GM21737 (cell line): ENCODE data around the gene FEZ2.

Experiments used
- ATAC-seq: cut with Tn5 transposase; IDR thresholded peaks from one replicate; pipeline ENCODE4 v1.9.1; 2021; ENCODE audit warnings: mild to moderate bottlenecking, moderate library complexity; ENCODE audit not compliant: unreplicated experiment

The FEZ2 gene

DNA sequence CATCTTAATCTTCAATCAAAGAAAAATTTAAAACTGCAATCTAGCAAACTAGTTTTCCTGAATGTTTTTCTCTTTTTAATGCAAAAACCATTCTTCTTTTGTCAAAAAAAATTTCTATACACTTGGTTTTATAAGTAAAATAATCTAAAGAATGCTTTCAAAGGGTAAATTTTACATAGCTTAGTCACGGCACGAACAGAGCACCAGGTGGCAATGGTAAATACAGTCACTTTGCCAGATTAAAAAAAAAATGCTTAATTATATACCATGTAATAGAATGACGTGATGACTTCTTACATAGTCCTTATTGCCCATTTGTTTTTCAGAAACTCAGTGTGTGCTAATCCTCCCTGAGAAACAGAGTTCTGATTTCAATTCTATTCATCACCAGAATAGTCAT is 10.4 kb downstream of the FEZ2 start:
- no peak for ATAC-seq

DNA sequence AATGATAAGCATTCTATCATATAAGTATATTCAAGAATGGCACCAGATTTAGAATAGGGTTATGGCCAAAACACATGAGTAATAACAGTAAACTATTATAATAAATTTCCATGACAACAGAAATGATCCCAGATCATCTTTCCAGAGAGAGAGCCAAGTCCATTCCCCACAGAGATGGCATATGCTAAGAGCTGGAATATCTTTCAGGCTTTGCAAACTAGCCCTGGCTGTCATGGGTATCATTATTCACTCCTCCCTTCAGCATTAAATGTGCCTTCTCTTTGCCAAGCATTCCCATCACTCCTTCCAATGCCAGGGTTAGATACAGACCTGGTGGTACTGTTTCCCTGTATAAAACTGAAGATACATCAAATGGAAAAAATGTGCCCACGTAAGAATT is 10.9 kb downstream of the FEZ2 start:
- no peak for ATAC-seq

DNA sequence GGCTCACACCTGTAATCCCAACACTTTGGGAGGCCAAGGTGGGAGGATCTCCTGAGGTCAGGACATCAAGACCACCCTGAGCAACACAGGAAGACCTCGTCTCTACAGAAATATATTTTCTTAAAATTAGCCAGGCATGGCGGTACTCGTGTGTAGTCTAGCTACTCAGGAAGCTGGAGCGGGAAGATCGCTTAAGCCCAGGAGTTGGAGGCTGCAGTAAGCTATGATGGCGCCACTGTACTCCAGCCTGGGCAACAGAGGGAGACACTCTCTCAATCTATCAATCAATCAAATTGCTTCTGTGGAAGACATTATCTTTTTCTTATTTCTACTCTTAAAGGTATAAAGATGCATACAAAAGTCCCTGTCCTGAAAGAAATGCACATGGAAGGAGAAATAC is 11.3 kb downstream of the FEZ2 start:
- no peak for ATAC-seq

DNA sequence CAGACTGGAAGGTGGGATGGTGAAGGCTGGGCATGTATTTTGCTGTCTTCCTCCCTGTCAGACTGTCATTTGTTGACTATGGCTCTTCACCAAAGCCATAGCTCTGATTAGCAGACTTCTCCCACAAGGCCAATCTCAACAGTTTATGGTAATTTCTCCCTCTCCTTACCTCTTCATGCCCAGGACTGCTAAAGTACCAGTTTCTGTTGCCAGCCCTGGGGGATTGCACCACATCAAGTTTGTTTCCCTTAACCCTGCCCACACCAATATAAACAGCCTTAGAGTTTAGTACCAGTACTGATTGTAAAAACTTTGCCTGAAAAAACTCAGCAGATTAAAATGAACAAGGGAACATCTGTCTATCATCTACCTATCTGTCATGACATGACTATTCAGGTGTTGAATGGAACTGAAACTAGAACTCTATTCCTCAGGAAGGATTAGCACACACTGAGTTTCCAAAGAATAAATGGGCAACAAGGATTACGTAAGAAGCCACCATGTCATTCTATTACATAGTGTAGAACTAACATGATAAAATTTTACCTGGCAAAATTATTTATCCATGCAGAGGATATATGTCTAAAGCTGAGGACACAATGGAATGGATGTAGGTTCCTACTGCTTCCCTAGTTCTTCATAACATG is 13.7 kb downstream of the FEZ2 start:
- ATAC-seq, result no peak

DNA sequence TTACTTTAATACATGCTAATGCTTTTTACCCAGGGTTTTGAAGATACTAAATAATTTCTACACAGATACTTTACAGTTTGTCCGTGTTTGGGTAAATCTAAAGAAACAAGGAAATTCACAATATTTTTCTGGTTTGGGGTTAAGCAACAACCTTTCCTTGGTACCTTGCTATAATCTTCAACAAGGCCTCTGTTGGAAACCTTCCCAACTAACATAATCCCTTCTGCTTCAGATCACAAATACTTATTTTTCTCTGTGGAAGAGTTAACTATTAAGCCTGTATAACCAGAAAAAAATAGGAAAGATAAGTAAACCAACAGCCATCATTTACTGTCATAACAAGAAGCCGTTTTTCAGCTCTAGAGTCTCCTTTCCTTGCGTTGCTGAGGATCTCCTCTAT is 15.0 kb downstream of the FEZ2 start:
- ATAC-seq, result no peak

DNA sequence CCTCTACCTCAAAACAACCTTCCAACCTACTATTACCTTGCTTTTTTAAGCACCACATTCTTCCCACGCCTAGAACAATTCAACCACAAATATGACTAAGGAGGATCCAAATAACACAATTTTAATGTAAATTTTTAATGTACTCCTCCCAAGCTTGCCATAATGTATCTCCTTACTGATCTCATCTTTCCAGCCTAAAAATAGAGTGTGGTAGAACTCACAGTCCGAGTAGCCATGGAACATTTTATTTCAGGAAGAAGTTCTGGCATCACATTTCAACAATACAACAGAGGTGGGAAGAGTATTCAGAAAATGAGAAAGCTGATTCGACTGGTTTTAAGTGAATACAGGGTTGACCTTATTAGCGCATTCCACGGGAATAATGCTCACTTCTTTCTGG is 15.4 kb downstream of the FEZ2 start:
- ATAC-seq, result no peak

DNA sequence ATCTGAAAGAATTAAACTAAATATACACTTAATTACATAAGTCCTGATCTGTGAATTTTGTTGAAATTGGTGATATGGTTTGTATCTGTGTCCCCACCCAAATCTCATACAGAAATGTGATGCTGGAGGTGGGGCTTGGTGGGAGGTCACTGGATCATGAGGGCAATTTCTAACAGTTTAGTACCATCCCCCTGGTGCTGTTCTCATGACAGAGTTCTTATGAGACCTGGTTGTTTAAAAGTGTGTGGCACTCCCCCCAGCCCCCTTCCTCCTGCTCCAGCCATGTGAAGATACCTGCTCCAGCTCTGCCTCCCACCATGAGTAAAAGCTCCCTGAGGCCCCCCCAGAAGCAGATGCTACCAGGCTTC is 18.7 kb downstream of the FEZ2 start:
- no peak for ATAC-seq

DNA sequence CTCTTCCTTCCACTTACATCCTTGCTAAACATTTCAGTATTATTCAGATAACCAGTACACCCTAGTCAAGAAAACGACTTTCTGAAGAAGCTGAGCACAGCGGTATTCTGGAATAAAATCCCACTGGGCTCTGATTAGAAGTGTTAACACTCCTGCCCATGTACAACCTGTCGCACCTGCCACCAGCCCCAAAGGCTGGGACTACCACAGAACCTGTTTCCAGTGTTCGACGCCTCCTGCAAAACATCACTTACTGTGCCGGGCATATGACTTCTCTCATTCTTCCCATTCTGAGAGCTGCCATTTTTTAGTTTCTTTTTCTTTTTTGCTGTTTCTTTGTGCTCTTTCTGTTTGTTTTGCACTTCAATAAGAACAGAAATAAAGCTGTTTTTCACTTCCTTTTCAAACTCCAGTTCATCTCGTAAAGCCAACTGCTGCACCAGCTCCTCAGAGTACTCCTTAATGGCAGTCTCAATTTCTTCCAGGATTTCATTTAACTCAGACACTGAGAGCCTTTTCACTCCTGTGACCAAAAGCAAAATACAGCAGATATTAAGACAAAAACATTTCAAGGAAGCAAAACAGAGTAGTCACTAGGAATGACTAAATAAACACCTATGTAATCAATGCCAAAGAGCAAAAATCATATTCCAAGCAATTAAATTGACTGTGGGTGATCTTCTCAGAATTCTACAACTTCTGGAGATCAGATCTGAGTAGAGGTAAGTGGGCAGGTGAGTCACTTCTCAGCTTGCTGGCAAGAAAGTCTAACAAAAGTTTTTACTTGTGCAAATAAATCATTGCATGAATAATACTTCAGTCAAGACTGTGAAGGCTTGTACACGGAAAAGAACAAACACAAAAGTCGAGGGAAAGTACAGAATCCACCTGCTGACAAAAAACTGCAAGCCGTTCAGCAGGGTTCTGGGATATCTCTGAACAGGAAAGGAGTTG is 19.3 kb downstream of the FEZ2 start:
- no peak for ATAC-seq

DNA sequence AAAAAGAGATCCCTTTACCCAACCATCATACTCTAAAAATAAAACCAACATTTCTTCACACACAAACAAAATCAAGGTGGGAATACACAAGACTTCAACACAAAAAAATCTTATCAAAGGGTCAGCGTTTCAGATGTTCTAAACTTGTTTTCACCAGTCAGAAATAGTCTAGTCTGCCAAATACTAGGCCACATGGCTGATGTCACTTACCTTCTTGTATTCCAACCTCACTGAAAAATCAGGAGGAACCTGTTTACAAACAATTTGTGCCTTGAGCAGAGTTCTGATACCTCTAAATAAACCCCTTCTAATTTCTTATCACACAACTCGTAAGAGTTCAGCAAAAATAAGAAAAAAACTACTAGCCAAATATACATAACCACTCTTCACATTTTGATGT is 20.1 kb downstream of the FEZ2 start:
- ATAC-seq, result no peak

DNA sequence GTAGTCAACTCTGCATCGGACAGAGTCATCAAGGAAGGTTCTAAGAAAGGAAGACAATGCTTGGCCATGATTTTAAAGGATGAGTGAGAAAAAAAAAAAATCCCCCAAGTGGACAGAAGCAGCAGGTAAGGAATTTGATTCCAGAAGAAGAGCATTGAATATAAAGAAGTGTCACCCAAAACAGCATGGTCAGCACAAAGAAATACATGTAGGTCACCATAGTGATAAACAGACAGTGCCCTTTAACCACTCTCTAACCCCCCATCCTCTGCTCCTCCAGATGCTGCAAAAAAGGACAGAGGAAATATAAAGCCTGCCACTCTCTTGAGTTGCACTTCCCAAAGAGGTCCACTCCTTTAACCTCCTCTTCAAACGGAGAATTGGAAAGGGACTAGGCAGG is 23.4 kb downstream of the FEZ2 start:
- no peak for ATAC-seq

DNA sequence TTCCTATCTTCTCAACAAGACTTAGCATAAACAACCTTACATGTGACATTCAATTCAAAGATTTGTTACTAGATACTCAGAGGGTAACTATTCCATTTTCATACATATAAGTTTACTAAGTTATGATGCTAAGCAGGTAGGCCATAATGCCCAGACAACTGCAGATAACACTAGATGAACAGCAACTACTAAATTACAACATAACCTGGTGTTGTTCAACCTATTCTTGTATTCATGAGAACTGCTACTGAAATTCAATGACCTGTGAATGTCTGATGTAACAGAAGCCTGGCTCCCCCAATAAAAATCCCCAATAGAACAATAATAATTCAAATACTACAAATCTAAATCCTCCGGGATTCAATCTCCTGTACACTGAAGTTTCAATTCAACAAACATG is 24.8 kb downstream of the FEZ2 start:
- no peak for ATAC-seq

DNA sequence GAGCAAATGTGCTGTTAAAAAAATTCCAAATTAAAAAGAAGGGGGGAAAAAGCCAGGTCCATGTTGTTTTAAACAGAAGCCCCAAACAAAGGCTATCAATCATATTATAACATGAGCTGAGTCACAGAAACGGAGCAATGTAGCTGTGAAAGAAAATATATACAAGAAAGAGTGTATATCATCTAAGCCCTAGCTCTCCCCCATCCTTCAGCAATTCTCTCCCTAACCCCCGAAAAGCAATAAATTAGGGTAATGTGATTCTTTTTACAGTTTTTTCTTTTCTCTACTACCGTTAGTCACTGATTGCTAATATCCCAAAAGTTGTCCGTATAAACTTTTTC is 25.3 kb downstream of the FEZ2 start:
- ATAC-seq, result no peak

DNA sequence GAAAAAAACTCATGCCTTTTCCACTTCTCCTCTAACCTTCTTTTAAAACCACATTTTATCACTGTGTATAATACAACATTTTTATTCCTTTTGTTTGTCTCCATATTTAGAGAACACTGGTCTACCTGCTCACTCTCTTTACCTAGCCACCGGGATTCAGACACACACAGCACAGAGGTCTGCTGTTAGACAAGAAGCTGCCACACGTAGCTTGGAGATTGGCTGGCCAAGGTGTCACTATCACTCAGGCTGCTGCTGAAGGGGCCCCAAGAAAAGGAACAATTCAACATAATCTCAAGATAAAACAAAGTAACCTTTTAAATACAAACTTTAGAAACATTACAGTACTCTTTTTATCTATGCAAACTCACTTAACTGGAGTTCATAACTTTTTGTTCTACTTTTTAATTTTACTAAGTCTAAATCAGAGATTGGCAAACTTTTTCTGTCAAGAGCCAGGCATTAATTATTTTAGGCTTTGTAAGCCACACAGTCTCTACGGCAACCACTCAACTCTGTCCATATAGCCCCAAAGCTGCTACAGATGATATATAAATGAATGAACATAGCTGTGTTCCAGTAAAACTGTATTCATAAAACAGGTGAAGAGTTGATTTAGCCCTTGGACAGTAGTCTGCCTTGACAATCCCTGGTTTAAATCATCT is 25.8 kb downstream of the FEZ2 start:
- ATAC-seq, result no peak

DNA sequence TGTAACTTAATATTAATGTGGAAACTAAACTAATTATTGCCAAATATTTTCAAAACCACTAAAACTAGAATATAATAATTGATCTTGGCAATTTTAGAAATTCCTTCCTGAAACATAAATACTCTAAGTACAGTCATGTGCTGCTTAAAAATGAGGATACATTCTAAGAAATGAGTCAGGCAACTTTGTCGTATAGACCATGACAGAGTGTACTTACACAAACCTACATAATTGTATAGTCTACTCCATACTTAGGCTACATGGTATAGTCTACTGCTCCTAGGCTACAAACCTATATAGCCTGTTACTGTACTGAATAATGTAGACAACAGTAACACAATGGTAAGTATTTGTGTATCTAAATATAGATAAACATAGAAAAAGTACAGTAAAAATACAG is 27.6 kb downstream of the FEZ2 start:
- ATAC-seq, result no peak

DNA sequence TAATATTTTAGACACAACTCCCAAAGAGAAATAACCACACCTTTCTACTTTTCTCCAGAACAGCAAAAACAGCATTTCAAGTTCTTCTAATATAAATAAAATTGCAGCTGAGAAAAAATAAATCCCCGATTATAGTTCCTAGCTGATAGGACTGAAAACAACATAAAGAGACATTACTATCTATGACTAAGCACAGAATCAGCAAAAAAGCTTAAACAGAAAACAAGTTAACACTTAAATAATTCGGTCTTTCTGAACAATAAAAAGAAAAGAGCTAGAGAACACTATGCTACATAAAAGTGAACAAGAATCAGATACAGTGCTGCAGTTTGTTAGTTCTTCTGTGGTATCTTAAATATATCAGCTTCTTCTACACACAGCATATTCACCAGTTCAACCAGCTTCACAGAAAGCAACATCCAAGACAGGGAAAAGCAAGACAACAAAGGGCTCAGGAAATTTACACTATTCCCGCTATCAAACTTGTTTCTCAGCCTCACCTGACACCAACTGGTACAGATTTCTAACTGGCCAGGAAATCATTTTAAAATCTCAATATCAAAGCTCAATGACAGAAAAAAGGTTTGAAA is 28.6 kb downstream of the FEZ2 start:
- ATAC-seq, result no peak

DNA sequence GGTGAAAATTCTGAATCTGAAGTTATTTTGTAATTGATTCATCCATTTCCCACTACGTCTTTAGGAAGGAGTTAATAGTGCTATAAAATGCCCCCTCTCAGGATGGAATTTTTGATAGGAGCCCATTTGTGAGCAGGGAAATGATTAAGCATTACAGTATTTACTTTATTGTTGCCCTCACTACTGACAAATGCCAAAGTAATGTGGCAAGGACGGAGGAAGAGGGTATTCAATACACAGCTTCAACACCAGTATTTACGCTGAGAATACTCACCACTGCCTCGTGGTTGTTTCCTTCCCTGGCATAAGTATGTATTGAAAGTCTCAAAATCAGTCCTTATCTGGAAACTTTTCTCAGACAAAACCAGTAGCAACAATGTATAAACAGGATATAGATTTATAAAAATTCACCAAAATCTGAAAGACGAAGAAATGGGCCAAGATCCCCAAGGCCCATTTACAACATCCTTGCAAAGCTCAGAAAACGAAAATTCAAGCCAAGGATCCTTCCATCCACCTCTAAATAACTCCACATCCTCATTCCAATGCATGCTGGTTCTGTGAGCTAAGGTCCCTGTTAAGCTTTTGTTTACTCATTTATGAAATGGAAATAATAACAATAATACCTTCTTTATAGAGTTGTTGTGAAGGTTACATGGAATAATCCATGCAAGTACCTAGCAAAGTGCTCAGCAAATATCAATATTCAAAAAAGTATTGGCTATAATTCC is 29.3 kb downstream of the FEZ2 start:
- ATAC-seq, result no peak

DNA sequence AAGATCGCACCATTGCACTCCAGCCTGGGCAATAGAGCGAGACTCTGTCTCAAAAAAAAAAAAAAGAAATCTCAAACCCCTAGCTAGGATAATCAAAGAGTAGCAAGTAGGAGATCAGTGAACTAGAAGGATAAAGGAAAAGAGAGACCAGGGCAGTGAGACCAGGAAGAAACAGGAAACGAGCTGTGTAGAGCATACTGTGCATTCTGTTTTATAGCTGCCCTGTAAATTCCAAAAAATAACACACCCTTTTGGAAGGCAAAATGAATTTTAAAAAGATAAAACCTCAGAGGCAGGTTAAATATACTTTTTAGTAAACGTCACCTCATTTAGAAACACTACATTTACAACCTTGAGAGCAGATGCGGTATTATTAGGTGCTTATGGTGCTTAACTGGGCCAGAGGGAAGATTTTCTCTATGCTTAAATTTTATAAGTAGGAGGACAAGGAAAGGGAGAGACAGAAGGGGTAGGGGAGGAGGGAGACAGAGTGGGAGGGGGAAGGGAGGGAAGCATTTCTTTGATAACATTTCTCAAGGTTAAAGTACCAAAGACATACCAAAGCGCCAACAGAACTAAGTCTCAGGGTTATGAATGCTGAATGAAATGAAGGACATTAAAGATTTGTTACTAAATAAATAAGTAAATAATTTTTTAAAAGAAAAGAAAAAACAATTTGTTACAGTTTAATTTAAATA is 30.1 kb downstream of the FEZ2 start:
- ATAC-seq, result no peak

DNA sequence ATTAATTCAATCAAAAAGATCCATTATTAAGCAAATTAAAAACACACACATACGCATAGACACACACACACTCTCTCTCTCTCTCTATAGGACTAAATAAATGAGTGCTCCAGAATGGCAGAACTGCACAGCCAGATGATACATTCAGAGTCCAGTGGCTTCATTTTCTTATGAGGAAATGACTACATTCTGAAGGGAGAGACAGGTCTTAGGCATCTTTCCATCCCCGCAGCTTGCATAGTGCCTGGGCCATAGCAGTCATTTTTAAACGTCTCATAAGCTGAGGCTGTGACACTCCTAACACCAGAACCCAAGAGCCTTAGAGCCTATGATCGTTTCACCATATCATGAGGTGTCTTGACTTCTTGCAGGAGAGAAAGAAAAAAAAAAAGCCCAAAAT is 31.1 kb downstream of the FEZ2 start:
- no peak for ATAC-seq

DNA sequence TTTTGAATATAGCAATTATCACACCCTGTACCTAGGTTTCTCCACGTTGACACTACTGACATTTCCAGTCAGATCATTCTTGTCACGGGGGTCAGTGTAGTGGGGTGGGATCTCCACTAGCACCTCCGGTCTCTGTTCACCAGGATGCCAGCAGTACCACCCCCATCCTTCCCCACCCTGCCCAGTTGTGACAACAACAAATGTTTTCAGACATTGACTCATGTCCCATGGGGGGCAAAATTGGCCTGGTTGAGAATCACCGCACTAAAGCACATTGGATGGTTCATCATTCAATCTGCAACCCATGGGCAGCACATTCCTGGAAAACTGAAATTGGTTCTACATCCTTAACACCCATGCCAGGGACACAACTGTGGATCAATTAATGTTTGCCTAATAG is 32.3 kb downstream of the FEZ2 start:
- no peak for ATAC-seq

DNA sequence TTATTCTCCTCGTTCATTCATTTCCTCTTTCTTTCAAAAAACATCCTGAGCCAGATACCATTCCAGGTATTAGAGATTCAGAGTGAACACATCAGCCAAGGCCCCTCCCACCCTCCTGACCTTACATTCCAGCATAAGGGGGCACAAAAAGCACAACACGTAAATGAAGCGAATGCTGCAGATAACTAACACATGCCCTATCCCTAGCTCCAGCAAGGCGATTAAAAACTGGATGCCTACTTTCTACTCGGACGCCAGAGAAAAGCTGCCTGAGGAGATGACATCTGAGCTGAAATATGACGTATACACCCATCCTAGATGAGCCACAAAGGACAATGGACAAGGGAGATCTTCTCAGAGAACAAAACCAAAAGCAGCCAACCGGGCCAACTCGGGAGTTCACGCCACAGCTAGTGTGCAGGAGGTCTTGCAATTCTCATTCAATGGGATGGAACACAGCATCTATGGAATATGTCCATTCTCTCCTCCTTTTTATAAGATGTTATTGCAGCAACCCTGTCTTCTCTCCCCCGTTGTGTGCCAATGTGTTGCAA is 33.5 kb downstream of the FEZ2 start:
- no peak for ATAC-seq
